ENCODE results near the gene BMAL2. TPM values are rescaled to one million over a fixed set of nuclear protein-coding genes. Genes with fewer than 3 reads are reported as not detected.

BMAL2 gene
- total RNA-seq, 1 experiment from 2014 or later: 23.1 TPM

DNA sequence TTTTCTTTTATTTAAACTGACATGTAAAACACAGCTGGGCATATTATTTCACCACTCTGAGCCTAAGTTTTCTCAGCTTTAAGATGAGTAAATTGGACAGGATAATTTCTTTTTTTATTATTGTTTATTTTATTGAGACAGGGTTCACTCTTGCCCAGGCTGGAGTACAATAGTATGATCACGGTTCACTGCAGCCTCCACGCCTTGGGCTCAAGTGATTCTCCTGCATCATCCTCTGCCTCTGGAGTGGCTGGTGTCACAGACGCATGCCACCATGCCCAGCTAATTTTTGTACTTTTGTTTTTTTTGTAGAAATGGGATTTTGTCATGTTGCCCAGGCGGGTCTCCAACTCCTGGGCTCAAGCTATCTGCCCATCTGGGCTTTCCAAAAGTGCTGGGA lies 12.7 kb downstream of the BMAL2 start:
- Histone ChIP-seq H2BK20ac (ENCODE audit: low read depth, low read length, poor library complexity, severe bottlenecking) (no peak overlapping the region), H2BK120ac (ENCODE audit: low read depth, low read length, poor library complexity, severe bottlenecking) (no peak overlapping the region), H2BK12ac (ENCODE audit: insufficient read length, low read depth, low read length) (no peak overlapping the region), H3T11ph (ENCODE audit: low read length) (no peak overlapping the region), H3K4me2 (ENCODE audit: insufficient read depth, insufficient read length, low read length) (no peak overlapping the region), H4K91ac (ENCODE audit: insufficient read length, low read depth, low read length) (no peak overlapping the region), H3K27ac (ENCODE audit: insufficient read length, low read depth, low read length) (no peak overlapping the region), H3K56ac (ENCODE audit: insufficient read length, low read depth, low read length) (no peak overlapping the region), H2BK15ac (ENCODE audit: low read depth, low read length) (no peak overlapping the region), H3K79me2 (ENCODE audit: insufficient read depth, low read length) (peaks cover 8% of the 10 kb centered on the region; the same call in 1 of the 2 replicates), H3K79me1 (ENCODE audit: insufficient read depth, low read depth, low read length, poor library complexity, severe bottlenecking) (peaks cover 6% of the 10 kb centered on the region), H2BK5ac (ENCODE audit: insufficient read length, low read length) (no peak overlapping the region), H3K4me1 (ENCODE audit: insufficient read depth, low read length) (peaks cover 6% of the 10 kb centered on the region; the same call in 1 of the 2 replicates), H4K8ac (replicated peaks; ENCODE audit: insufficient read length, low read depth, low read length) (no peak overlapping the region), H3K18ac (ENCODE audit: insufficient read length, low read depth, low read length) (no peak overlapping the region), H3K9me3 (ENCODE audit: control insufficient read depth, low read depth, low read length) (no peaks in the 10 kb centered on the region), H3K4ac (ENCODE audit: low read depth, low read length) (no peak overlapping the region), H3K14ac (ENCODE audit: insufficient read depth, low read length) (no peak overlapping the region), H3K23me2 (ENCODE audit: insufficient read length, low read depth, low read length, poor library complexity, severe bottlenecking) (no peaks in the 10 kb centered on the region), H2AK5ac (ENCODE audit: insufficient read length, low read length) (no peak overlapping the region), H3K27me3 (ENCODE audit: insufficient read depth, low read length) (no peaks in the 10 kb centered on the region), H2AFZ (ENCODE audit: low read length) (no peak overlapping the region), H4K20me1 (ENCODE audit: control insufficient read depth, insufficient read depth, insufficient read length) (no peaks in the 10 kb centered on the region), H3K9ac (ENCODE audit: extremely low read depth, insufficient read length, low read length) (no peak overlapping the region), H3K23ac (ENCODE audit: insufficient read length, low read depth, low read length) (no peak overlapping the region), H4K5ac (ENCODE audit: insufficient read length, low read depth, low read length) (no peak overlapping the region)
- Mint-ChIP-seq H3K4me1 (peaks cover 39 to 44% of the 10 kb centered on the region in 2 experiments), H3K4me3 (no peak overlapping the region), H3K27me3 (ENCODE audit: low read depth) (no peaks in the 10 kb centered on the region), H3K36me3 (ENCODE audit: insufficient read depth in 1 of 3, low read depth in 3 of 3) (no peaks in the 10 kb centered on the region; a peak in 1 of 7 replicates), H3K27ac (peak overlapping the region in 1 of 3 experiments; percentile 73; a peak in 1 of 7 replicates), H3K9me3 (no peaks in the 10 kb centered on the region)
- DNase-seq: no peak
- TF ChIP-seq, protein P1, sequence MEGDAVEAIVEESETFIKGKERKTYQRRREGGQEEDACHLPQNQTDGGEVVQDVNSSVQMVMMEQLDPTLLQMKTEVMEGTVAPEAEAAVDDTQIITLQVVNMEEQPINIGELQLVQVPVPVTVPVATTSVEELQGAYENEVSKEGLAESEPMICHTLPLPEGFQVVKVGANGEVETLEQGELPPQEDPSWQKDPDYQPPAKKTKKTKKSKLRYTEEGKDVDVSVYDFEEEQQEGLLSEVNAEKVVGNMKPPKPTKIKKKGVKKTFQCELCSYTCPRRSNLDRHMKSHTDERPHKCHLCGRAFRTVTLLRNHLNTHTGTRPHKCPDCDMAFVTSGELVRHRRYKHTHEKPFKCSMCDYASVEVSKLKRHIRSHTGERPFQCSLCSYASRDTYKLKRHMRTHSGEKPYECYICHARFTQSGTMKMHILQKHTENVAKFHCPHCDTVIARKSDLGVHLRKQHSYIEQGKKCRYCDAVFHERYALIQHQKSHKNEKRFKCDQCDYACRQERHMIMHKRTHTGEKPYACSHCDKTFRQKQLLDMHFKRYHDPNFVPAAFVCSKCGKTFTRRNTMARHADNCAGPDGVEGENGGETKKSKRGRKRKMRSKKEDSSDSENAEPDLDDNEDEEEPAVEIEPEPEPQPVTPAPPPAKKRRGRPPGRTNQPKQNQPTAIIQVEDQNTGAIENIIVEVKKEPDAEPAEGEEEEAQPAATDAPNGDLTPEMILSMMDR (conservative IDR thresholded peaks at IDR 0.05): no peak
- no CpG with 5 or more reads among the region's 4 CpGs for WGBS (ENCODE audit: extremely low coverage, insufficient read length, low lambda C conversion rate)
